Measurements from ENCODE around the gene MFN2.

Gene MFN2

DNA sequence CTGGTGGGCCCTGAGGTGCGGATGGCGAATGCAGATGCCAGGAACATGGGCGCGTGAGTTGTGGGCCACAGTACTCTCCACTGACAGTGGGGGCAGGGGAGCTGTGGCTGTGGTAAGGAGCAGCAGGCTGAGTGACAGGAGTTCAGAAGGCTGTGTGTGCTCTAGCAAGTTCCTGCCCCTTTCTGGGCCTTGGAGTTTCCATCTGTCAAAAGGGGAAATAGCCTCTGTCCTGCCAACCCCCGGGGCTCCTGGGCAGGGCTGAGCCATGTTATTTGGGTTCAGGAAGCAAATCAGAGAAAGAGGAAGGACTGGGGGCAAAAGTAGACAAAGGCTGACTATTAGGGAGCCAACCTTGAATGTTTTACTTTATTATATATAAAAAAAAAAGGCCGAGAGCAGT is 19.5 kb upstream of the MFN2 start:
- DNase-seq: no peak

DNA sequence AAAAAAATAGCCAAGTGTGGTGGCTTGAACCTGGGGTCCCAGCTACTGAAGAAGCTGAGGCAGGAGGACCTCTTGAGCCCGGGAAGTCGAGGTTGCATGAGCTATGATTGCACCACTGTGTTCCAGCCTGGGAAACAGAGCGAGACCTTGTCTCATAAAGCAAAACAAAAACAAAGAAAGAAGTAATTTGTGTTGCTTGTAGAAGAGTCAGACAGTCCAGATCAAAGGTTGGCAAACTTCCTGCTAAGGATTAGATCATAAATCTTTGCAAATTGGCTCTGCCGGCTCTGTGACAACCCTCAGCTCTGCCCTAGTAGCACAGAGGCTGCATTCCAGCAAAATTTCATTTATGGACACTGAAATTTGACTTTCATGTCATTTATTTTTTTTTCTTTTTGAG is 19.0 kb upstream of the MFN2 start:
- DNase-seq: no peak

DNA sequence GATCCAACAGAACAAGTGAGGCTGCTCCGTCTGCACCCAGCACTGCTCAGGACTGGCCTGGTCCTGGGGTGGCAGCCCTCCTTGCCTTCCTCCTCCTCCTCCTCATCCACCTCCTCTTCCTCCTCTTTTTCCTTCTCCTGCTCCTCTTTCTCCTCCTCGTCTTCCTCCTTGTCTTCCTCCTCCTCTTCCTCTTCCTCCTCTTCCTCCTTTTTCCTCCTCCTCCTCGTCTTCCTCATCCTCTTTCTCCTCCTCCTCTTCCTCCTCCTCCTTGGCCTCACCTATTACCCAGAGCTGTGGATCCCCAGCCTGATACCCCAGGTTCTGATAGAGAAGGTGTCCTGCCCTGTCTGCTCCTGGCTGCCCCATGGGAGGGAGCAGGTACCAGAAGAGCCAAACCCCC is 16.6 kb upstream of the MFN2 start:
- DNase-seq: no peak

DNA sequence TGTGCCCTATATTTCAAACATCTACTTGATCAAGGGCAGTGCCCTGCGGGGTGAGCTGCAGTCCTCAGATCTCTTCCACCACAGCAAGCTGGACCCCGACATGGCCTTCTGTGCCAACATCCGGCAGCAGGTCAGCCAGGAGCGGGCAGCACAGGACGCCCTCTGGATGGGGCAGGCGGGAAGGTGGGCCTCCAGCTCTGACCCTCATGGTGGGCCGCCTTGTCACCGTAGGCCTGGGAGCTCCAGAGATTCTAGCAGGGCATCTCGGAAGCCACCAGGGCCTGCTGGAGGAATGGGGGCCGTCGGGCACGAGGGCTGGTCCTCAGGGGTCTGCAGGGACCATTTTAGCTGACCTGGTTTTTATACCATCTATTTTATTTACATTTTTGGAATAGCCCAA is 15.6 kb upstream of the MFN2 start:
- DNase-seq: no peak

DNA sequence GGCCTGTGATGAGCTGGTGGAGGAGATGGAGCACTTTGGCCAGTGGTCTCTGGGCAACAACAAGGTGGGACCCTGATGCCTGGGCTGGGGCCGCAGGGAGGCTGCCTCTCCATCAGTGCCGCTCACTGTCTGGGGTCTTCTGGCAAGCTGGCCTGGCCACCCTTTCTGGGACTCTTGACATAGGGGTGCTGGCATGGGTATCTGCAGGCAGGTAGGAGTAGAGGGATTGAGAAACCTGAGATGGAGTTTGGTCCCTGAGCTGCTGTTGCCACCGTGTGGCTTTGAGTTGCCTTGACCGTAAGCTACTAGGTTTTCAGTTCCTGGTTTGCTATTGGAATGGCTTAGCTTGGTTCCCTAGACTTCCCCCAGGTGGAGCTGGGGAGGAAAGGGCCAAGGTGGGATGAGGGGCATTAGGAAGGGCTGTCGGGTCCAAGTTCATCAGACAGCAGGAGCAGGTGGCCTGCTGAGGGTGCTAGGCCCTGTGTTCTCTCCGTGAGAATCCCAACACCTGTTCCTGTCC is 13.2 kb upstream of the MFN2 start:
- DNase-seq: no peak

DNA sequence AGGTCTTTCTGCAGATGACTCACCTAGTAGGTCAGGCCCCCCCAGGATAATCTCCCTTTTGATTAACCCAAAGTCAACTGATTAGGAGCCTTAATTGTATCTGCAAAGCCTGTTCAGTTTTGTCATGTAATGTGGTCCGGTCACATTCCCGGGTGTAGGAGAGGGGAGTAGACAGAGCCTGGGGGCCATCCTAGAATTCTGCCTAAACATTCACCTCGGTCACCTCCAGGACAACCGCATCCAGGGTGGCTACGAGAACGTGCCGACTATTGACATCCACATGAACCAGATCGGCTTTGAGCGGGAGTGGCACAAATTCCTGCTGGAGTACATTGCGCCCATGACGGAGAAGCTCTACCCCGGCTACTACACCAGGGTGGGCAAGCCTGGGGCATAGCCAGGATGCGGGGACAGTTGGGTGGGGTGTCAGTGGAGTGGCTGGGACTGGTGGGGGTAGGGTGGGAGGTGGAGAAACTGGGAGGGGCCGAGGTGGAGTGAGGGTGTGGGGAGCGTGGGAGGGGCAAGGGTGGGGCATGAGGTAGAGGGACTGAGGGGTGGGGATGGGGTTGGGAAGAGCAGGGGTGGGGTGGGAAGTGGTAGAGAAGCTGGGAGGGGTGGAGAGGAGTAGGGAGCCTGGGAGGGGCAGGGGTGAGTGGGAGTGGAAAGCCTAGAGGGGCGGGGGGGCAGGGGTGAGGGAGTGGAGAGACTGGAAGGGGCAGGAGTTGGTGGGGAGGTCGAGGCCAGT is 9.6 kb upstream of the MFN2 start:
- DNase-seq: no peak

DNA sequence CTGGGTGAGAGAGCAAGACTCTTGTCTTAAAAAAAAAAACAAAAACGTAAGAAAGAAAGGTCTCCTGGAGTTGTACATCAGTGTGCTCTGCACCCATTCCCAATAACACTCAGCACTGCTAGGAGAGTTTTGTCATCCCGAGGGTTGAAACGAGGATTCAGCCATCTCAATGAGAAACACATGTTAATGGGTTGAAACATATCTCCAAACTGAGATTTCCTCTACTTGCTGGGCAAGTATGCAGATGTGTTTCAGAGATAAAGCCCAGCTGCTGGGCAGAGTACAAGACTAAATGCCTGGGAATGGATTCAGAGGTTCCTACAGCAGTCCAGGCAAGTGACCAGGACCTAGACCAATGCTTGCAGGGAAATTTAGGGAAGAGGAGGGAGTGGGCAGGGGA is 2.6 kb upstream of the MFN2 start:
- DNase-seq: no peak

DNA sequence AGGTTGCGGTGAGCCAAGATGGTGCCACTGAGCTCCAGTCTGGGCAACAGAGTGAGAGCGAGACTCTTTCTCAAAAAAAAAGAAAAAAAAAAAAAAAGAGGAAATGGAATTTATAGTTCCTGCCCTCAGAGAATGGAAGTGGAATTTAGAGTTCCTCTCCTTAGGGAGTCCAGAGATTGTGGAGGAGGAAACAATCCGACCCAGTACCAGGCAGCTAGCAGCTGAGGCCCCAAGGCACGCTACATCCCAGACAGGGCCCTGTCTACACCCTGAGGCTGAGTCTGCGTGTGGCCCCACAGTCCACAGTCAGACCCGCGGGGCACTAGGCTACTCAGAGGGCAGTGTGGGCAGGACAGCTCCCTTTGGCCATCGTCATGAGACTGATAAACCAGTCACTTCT is 1.9 kb upstream of the MFN2 start:
- no peak for DNase-seq

DNA sequence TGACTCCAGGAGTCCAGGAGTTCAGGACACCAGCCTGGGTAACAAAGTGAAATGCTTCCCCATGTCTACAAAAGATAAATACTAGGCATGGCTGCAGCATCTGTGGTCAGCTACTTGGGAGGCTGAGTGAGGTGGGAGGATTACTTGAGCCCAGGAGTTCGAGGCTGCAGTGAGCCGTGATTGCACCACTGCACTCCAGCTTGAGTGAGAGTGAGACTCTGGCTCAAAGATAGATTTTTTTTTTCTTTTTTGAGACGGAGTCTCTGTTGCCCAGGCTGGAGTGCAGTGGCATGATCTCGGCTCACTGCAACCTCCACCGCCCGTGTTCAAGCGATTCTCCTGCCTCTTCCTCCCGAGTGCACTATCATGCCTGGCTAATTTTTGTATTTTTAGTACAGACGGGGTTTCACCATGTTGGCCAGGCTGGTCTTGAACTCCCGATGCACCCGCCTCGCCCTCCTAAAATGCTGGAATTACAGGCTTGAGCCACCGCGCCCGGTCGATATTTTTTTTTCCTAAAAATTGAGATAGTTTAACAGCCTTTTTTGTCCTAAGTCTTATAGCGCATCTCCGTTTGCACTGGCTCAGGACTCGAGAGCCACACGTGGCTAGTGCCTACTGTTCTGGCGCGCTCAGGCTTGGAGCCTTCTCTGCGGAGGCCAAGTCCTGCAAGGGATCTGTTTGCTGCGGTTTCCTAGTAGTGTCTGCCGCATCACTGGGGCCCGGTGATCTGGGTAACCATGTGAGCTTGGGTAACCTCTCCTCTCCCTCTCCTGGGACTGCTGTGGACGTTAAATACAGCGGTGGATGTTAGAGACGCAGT is 1.0 kb upstream of the MFN2 start:
- no peak for DNase-seq

DNA sequence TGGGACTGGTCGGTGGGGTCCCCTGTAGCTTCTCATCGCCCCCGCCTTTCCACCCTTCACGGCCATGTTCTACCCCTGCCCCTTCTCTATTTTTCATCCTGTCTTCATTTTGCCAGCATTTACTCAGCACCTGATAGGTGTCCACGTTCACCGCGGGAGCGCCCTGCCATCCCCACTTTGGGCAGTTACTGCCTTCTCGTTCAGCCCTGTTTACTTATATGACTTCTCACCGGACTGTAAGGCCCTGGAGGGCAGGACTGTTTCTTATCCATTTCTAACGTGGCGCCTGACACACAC is 380 bp downstream of the MFN2 start:
- no peak for DNase-seq

DNA sequence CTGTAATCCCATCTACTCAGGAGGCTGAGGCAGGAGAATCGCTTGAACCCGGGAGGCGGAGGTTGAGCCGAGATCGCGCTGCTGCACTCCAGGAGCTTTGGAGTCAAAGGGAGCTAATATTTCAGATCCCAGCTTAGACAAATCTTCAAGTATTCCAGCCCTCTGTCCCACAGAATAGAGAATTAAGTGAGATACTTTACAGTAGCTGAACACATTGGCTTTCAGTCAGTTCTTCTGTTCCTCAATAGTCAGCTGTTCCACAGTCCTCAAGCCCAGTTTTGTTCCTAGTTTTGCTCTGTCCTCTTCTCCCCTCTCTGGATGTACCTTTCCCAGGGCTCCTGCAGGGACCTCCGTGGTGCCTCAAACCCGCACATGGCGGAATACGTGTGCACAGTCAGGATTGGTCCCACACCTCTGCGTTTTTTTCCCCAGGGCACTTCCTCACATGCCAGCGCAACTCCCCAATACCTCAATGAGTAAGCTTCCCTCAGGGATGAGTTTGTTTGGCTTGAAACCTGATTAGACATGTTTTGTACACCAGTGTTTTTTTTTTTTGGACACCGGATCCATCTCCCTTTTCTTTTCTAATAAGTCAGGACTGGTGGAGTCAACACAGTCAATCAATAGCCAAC is 1.2 kb downstream of the MFN2 start:
- DNase-seq: no peak

DNA sequence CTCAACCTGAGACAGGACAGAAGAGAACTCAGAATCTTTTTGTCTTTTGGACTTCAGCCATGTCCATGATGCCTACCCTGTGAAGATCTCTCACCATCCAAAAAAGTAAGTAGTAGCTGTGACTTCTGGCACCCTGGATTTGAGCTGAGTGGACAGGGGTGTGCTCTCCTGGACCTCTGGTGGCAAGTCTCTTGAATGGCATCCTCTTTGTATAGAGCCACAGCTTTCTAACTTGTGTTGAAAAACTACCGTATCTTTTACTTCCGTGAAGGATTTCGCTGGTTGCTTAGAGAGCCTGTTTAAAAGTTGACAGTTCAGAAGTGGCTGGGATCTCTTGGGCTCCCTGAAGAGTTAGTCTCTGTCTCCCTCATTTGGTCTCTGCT is 1.8 kb downstream of the MFN2 start:
- DNase-seq: no peak

DNA sequence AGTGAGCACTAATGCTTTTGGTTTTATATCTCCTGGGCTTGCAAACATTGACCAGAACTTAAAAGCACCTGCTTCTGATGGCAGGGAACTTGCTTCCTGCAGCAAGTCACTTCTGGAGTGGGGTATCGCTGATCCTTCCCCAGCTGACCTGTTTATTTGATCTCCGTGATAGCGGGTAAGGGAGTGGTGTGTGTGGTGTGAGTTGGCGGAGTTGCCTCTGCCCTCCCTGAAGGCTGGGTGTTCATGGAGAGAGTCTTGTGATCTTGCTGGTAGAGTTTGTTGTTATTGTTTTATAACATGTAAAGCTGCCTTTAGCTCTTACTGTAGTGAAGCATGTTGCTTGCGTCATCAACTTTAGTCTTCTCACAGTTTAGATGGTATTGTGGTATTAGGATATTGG is 3.9 kb downstream of the MFN2 start:
- no peak for DNase-seq

DNA sequence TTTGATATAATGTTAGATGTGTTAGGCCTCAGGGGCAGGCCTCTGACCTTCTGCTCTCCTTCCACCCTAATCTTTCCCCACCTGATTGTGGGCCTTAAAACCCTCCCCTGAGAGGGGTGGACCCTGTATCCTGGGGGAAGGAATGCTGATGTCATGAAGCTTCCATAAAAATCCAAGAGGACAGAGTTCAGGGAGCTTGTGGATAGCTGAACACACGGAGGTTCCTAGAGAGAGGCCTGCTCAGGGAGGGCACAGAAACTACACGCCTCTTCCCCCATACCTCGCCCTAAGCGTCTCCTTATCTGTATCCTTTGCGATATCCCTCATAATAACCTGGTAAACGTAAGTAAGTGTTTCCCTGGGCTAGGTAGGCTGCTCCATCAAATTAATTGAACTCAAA is 4.3 kb downstream of the MFN2 start:
- no peak for DNase-seq

DNA sequence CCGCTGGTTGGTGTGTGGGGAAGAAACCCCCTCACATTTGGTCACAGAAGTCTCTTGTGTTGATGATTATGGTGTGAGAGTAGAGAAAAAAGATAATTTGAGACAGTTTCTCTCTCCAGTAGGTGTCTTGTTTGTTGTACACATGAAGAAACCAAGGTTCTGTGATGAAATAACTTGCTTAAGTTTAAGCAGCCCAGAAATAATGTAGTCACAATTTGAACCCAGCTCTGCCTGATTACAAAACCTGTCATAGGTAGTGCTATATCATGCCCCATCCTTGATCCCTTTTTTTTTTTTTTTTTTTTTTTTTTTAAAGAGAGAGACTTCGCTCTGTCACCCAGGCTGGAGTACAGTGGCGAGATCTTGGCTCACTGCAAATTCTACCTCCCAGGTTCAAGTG is 4.9 kb downstream of the MFN2 start:
- DNase-seq: no peak

DNA sequence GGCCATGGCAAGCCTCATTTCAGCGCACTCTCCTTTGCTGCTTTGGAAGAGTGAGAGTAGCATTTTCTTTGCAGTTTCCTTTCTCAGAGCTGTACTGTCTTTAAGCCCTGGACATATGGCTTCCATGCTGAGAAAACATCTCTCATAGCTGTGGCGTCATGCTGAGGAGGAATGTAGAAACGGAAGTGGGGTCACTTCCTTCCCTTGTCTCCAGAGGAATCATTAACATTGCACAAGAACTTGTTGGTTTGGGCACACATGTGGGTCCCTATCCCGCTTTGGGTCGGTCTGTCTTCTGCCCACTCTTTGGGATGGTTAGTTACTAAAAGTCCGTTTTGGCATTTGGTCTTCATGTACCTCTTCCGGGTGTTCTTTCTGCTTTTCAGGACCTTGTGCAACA is 5.6 kb downstream of the MFN2 start:
- DNase-seq: no peak

DNA sequence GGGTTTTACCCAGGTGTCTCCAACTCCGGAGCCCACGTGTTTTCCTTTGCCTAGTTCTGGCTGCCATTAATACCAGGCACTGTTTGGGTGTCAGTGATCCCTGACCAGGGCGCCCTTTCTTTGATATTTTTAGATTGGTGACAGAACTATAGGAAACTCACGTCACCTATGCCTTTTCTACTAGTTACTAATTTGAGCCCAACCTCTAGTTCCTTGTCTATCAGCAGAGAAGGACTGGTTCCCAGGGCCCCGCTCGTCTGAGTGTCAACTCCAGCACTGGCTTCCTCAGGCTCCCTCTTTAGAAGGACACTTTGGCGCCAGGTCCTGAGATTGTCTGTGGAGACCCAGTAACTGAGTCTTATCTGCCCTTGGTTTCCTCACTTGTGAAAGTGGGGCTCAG is 9.4 kb downstream of the MFN2 start:
- no peak for DNase-seq

DNA sequence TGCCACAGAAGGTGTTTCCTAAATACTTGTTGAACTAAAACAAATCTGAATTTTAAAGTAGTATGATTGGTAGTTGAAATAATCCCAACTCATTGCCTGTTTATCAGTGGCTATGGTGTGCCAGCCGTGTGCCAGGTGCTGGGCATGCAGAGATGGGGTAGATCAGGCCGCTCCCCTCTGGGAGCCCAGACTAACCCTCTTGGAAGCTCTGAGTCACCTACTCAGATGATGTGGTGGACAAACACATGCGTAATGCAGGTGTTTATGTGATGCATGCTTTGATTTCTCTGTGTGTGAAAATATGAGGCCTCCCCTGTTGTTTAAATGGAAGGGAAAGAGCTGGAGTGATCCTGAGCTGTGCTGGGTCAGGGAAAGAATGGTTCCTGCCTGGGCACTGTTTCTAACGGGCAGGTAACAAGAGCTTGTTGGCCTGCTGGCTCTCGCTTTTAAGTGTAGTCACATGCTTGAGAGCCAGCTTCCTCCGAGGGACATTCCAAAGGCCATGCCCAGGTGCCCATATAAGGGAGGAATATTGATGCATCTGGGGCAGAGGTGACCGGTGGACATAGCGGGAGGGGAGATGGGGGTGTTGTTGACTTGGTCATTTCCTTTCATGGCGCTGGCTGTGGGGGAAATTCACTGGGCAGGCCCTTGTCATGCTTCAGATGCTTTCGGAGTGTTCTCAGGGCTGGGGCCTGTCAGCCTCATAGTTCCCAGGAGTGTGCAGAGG is 10.2 kb downstream of the MFN2 start:
- DNase-seq: no peak

DNA sequence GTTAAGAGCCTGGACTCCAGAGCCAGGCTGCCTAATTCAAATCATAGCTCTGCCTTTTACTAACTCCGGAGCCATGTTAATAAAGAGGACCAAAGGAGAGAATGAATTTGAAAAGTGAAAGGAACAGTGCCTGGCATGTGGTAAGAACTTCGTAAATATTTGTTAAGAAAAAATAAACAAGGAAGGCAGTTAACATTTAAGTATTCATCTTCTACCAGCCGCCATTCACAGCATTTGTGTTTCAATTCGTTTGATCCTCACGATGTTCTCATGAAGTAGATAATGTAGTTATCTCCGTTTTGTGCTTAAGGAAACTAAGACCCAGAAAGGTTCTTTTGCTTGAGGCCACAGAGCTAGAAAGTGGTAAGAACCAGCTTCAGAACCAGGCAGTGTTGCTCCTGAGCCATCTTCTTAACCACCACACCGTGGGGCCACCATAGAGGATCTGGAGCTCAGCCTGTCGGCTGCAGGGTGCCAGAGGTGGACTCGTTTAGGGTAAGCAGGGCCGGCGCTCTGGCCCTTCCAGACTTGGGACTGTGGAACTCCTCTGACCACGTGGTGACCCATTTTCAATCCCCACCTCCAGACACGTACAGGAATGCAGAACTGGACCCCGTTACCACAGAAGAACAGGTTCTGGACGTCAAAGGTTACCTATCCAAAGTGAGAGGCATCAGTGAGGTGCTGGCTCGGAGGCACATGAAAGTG is 11.9 kb downstream of the MFN2 start:
- DNase-seq: no peak

DNA sequence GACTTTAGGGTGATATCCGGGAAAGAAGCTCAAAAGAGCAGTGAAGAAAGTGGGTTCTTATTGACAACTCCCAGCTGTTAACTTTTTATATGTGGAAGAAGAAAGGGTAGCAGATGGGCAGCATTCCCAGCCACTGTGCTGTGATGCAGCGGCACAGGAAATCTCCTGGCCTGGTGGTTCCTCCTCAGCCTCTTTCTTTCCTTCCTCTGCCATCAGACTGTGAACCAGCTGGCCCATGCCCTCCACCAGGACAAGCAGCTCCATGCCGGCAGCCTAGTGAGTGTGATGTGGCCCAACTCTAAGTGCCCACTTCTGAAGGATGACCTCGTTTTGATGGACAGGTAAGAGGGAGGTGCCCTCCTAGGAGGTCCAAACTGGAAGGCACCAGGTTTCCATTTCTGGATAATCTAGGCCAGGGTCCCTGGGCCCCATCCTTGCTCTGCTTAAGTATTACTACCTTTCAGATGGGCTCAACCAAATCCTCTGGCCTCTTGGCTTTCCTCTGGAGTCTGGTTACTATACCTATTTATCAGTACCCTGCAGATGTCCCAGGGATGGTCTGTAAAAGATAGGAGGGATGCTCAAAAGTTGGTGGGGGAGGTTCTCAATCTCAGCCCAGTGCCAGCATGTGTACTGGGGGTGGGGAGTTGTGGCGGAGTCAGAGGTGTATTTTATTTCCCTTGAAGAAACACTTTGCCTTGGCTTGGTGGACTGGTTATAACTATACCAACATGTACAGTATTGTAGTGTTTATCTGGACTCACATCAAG is 17.0 kb downstream of the MFN2 start:
- no peak for DNase-seq

DNA sequence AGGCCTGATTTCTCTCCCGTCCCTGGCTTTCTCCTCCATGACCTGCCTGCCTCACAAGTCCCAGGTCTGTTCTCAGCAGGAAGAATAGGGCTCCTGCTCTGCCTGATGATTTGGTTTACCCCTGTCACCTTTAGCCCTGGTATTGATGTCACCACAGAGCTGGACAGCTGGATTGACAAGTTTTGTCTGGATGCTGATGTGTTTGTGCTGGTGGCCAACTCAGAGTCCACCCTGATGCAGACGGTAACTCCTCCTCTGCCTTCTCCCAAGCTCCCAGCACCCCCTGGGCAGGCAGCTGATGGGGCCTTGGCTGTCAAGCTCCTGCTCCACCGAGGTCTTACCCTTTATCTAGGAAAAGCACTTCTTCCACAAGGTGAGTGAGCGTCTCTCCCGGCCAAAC is 18.4 kb downstream of the MFN2 start:
- DNase-seq: no peak

DNA sequence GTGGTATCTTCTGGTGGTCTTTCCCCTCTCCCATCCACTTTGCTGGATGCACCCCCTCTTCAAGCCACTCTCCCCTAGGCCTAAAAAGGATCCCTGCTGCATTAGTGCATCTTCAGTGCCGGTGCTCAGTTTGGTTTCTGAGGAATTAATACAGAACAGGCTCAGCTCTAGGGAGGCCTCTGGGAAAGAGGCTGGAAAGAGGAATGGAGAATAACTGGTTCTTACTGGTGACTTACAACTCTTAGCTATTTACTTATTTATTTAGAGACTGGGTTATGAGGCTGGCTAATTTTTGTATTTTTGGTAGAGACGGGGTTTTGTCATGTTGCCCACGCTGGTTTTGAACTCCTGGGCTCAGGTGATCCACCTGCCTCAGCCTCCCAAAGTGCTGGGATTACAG is 19.0 kb downstream of the MFN2 start:
- DNase-seq: no peak
